ENCODE results near the gene SORCS2. TPM values are rescaled to one million over a fixed set of nuclear protein-coding genes. Genes with fewer than 3 reads are reported as not detected.
A peak's percentile ranks its signal among the peaks of the same experiment; 100 is the strongest.

Gene SORCS2
- total and polyA plus RNA-seq, 2 of the 8 experiments (the other 6 are each of a cell fraction or from before 2014, with no cell fraction given), result 0.36 to 1.8 TPM

GRCh38 chr4:7266525-7267292 lies 74.4 kb downstream of the SORCS2 start:
- Histone ChIP-seq H4K8ac (ENCODE audit: extremely low read depth, insufficient read depth, low read length) (no peak overlapping the region; the same call in 1 of the 2 replicates), H3K14ac (ENCODE audit: insufficient read length) (no peak overlapping the region), H3K4me3 (ENCODE audit: extremely low read depth in 1 of 4, insufficient read depth in 2 of 4, low read depth in 3 of 4, low read length in 4 of 4) (no peak overlapping the region), H4K20me1 (replicated peaks in 1 of 2; ENCODE audit: control insufficient read depth in 1 of 2, insufficient read depth in 2 of 2, low read length in 2 of 2) (no peaks in the 10 kb centered on the region), H2BK12ac (ENCODE audit: low read depth, low read length) (no peak overlapping the region), H2BK15ac (ENCODE audit: low read length) (no peak overlapping the region), H4K5ac (ENCODE audit: insufficient read length, low read depth, low read length) (no peak overlapping the region), H3K23ac (ENCODE audit: insufficient read length) (no peak overlapping the region), H3K9me3 (ENCODE audit: insufficient read depth in 2 of 2, low read depth in 1 of 2, low read length in 1 of 2) (0 out of 4 replicates have a peak, but pooled peaks cover 0 to 3% of the 10 kb centered on the region in 2 experiments), H3K23me2 (ENCODE audit: low read depth, low read length) (peaks cover 4% of the 10 kb centered on the region; the same call in 1 of the 2 replicates), H2BK20ac (ENCODE audit: low read length) (no peak overlapping the region), H3K79me1 (ENCODE audit: low read depth, low read length) (no peaks in the 10 kb centered on the region), H3K4me2 (ENCODE audit: insufficient read depth in 1 of 2, low read depth in 2 of 2, low read length in 2 of 2) (0 out of 4 replicates have a peak overlapping the region, but pooled peaks of 1 of the 2 experiments have one; percentile 26), H3K27ac (ENCODE audit: low read depth, low read length) (no peak overlapping the region), H3K79me2 (ENCODE audit: control insufficient read depth in 1 of 2, insufficient read depth in 2 of 2, low read length in 2 of 2) (no peaks in the 10 kb centered on the region), H2BK5ac (ENCODE audit: low read depth, low read length) (no peak overlapping the region), H2BK120ac (replicated peaks; ENCODE audit: low read depth, low read length) (no peak overlapping the region), H4K91ac (replicated peaks; ENCODE audit: insufficient read length, low read length) (no peak overlapping the region), H2AK5ac (ENCODE audit: low read depth, low read length) (no peak overlapping the region), H2AFZ (ENCODE audit: low read length) (no peak overlapping the region), H3K18ac (ENCODE audit: extremely low read depth, low read length) (no peak overlapping the region), H3K27me3 (replicated peaks in 1 of 4; ENCODE audit: control insufficient read depth in 3 of 4, extremely low read depth in 1 of 4, insufficient read depth in 3 of 4, low read length in 3 of 4) (no peaks in the 10 kb centered on the region), H3K9ac (replicated peaks in 1 of 4; ENCODE audit: extremely low read depth in 1 of 4, low read depth in 3 of 4, low read length in 3 of 4) (no peak overlapping the region), H3K4ac (replicated peaks; ENCODE audit: insufficient read length, low read depth, low read length) (no peak overlapping the region), H3K4me1 (replicated peaks in 1 of 4; ENCODE audit: control insufficient read depth in 3 of 4, insufficient read depth in 4 of 4, low read length in 3 of 4) (peaks cover 0 to 4% (median 2%) of the 10 kb centered on the region in 4 experiments; a peak in 3 of 7 replicates), H3K56ac (replicated peaks; ENCODE audit: insufficient read length, low read depth, low read length) (no peak overlapping the region), H3K36me3 (ENCODE audit: control insufficient read depth in 2 of 4, insufficient read depth in 4 of 4, low read length in 3 of 4) (no peaks in the 10 kb centered on the region)
- FAIRE-seq, result no peak
- DNase-seq (ENCODE audit: low read depth in 1 of 2, low spot score in 2 of 2), result peak in 1 of 2 experiments; percentile 23
- POLR2A ChIA-PET (ENCODE audit: partially characterized antibody), result interaction anchor here (1.3 kb wide), 1 partner anchor 10 kb away, joined by 3 read pairs; no protein-coding TSS in a partner anchor
- CTCF ChIA-PET (ENCODE audit: partially characterized antibody), result interaction anchor here (0.7 to 2.7 kb wide), 9 partner anchors 9 to 1383 kb away, joined by 3 to 9 read pairs (median 3); no protein-coding TSS in a partner anchor
- TF ChIP-seq RFX5 (IDR thresholded peaks at IDR 0.05; ENCODE audit: borderline replicate concordance, low read depth, low read length) (no peak), SAP30 (IDR thresholded peaks at IDR 0.05; ENCODE audit: insufficient read depth, insufficient replicate concordance, low read length) (no peak), SIRT6 (IDR thresholded peaks at IDR 0.05; ENCODE audit: low read length) (no peak), TEAD4 (IDR thresholded peaks at IDR 0.05; ENCODE audit: low read depth, low read length) (0 out of 2 replicates have a peak, but pooled peaks have one; percentile 13), RNF2 (IDR thresholded peaks at IDR 0.05; ENCODE audit: borderline replicate concordance, low read depth, low read length, missing control alignments, poor library complexity, severe bottlenecking) (no peak), JUND (IDR thresholded peaks at IDR 0.05; ENCODE audit: low read length) (peak; percentile 61; the same call in 1 of the 2 replicates)
- 73% methylated on average over 14 of the region's 18 CpGs; no CpG with 5 or more reads in 1 of the 2 experiments for WGBS, 2 experiments (ENCODE audit: extremely low coverage in 1 of 2, insufficient coverage in 1 of 2, insufficient read length in 1 of 2, insufficient replicate concordance in 2 of 2, low coverage in 1 of 2, low lambda C conversion rate in 2 of 2, missing lambda C conversion rate in 1 of 2)
